Suprapubic skin (tissue), 4 donors: ENCODE results near the gene PET117.
"Not testable (repeated sequence)": the region's sequence is repeated elsewhere in the genome, so short reads cannot be mapped to it uniquely, and the experiment has no call there.

Experiments
- POLR2A ChIP-seq, 2 donors: fragments of 450-650 bp; IDR thresholded peaks; one replicate each; pipeline ENCODE4 v1.6.1; 2017; ENCODE audit warnings: antibody characterized with exemption in 2 of 2, mild to moderate bottlenecking in 2 of 2, moderate library complexity in 2 of 2
- POLR2AphosphoS5 ChIP-seq, 3 donors: sonication (generic); formaldehyde crosslinking; IDR thresholded peaks; one replicate each; pipeline ENCODE4 v1.6.1; 2017; ENCODE audit warnings: antibody characterized with exemption in 3 of 3
- TF ChIP-seq, protein P1 (sequence below), 2 donors: fragments of 200-600 bp in 1 of 2; fragments of 450-650 bp in 1 of 2; sonication (generic) in 1 of 2; IDR thresholded peaks; one replicate each; pipeline ENCODE4 v1.5.1; 2016 to 2019; ENCODE audit warnings: antibody characterized with exemption in 2 of 2, mild to moderate bottlenecking in 1 of 2, moderate library complexity in 1 of 2

DNA sequence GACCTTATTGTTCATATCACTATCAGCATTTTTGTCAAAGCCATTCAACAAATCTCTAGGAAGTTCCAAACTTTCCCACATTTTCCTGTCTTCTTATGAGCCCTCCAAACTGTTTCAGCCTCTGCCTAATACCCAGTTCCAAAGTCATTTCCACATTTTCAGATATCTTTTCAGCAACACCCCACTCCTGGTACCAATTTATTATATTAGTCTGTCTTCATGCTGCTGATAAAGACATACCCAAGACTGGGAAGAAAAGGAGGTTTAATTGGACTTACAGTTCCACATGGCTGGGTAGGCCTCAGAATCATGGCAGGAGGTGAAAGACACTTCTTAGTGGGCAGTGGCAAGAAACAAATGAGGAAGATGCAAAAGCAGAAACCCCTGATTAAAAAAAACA lies 42.7 kb downstream of the PET117 start:
- TF ChIP-seq, protein P1, sequence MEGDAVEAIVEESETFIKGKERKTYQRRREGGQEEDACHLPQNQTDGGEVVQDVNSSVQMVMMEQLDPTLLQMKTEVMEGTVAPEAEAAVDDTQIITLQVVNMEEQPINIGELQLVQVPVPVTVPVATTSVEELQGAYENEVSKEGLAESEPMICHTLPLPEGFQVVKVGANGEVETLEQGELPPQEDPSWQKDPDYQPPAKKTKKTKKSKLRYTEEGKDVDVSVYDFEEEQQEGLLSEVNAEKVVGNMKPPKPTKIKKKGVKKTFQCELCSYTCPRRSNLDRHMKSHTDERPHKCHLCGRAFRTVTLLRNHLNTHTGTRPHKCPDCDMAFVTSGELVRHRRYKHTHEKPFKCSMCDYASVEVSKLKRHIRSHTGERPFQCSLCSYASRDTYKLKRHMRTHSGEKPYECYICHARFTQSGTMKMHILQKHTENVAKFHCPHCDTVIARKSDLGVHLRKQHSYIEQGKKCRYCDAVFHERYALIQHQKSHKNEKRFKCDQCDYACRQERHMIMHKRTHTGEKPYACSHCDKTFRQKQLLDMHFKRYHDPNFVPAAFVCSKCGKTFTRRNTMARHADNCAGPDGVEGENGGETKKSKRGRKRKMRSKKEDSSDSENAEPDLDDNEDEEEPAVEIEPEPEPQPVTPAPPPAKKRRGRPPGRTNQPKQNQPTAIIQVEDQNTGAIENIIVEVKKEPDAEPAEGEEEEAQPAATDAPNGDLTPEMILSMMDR (IDR thresholded peaks at IDR 0.05), result not testable (repeated sequence)
- TF ChIP-seq POLR2AphosphoS5, POLR2A (IDR thresholded peaks at IDR 0.05): not testable (repeated sequence)
